ENCODE measurements around the gene CEP192.

CEP192 gene

GRCh38 chr18:12990967-12991820 is at the start of gene CEP192:
TSS of gene CEP192 (plus strand) at chr18:12991362. CDS start at chr18:12999425, 8,063 bp downstream.
- H3K36me3 ChIP-seq, result no peaks in the 10 kb centered on the region
- H3K9me3 ChIP-seq, result no peaks in the 10 kb centered on the region
- peak within 1 kb of the TSS; percentile 85 for H3K27ac ChIP-seq
- peak within 1 kb of the TSS; percentile 88 to 94 for H3K4me3 ChIP-seq (ENCODE audit: low read depth in 1 of 2, low read length in 1 of 2)
- H3K27me3 ChIP-seq, result no peaks in the 10 kb centered on the region
- H3K4me1 ChIP-seq (ENCODE audit: control insufficient read depth in 1 of 2, insufficient read depth in 1 of 2, low read depth in 1 of 2, low read length in 1 of 2), result peaks cover 49 to 54% of the 10 kb centered on the region in 2 experiments
- TF ChIP-seq, protein P1, sequence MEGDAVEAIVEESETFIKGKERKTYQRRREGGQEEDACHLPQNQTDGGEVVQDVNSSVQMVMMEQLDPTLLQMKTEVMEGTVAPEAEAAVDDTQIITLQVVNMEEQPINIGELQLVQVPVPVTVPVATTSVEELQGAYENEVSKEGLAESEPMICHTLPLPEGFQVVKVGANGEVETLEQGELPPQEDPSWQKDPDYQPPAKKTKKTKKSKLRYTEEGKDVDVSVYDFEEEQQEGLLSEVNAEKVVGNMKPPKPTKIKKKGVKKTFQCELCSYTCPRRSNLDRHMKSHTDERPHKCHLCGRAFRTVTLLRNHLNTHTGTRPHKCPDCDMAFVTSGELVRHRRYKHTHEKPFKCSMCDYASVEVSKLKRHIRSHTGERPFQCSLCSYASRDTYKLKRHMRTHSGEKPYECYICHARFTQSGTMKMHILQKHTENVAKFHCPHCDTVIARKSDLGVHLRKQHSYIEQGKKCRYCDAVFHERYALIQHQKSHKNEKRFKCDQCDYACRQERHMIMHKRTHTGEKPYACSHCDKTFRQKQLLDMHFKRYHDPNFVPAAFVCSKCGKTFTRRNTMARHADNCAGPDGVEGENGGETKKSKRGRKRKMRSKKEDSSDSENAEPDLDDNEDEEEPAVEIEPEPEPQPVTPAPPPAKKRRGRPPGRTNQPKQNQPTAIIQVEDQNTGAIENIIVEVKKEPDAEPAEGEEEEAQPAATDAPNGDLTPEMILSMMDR (IDR thresholded peaks at IDR 0.05), result peak; percentile 47

- TF ChIP-seq, protein P1 (IDR thresholded peaks at IDR 0.05), result no peak
- no peaks in the 10 kb centered on the region for H3K36me3 ChIP-seq
- H3K27ac ChIP-seq, result no peak overlapping the region
- no peak overlapping the region for H3K4me3 ChIP-seq (ENCODE audit: low read depth in 1 of 2, low read length in 1 of 2)
- peaks cover 10 to 12% of the 10 kb centered on the region in 2 experiments for H3K4me1 ChIP-seq (ENCODE audit: control insufficient read depth in 1 of 2, insufficient read depth in 1 of 2, low read depth in 1 of 2, low read length in 1 of 2)
- H3K9me3 ChIP-seq, result no peaks in the 10 kb centered on the region
- no peaks in the 10 kb centered on the region for H3K27me3 ChIP-seq
These were observed 47.9 kb upstream of the CEP192 start for GRCh38 chr18:12943215-12943614.

DNA sequence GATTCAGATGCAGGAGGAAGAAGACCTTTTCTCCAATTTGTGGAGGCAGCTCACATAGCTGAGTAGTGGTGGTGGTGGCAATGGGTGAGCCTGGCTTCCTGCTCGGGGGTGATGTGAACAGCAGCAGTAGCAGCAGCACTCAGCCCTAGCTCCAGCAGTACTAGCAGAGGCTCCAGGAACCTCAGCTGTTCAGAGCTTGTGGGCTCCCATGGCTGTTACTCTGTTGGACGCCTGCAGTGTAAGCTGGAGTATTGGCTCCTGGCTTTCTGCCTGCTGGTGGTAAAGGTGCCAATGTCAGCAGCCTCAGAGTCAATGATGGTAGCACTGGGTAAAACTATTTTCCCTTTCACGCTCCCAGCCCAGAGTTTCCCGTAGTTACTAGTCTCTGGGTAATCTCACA is 46.5 kb upstream of the CEP192 start:
- TF ChIP-seq, protein P1 (IDR thresholded peaks at IDR 0.05), result no peak
- Histone ChIP-seq H3K4me1 (ENCODE audit: control insufficient read depth in 1 of 2, insufficient read depth in 1 of 2, low read depth in 1 of 2, low read length in 1 of 2) (peaks cover 18 to 20% of the 10 kb centered on the region in 2 experiments), H3K9me3 (no peaks in the 10 kb centered on the region), H3K27me3 (no peaks in the 10 kb centered on the region), H3K36me3 (no peaks in the 10 kb centered on the region), H3K27ac (no peak overlapping the region), H3K4me3 (ENCODE audit: low read depth in 1 of 2, low read length in 1 of 2) (no peak overlapping the region)

- Histone ChIP-seq H3K4me1 (ENCODE audit: control insufficient read depth in 1 of 2, insufficient read depth in 1 of 2, low read depth in 1 of 2, low read length in 1 of 2) (peaks cover 25% of the 10 kb centered on the region in 2 experiments), H3K4me3 (ENCODE audit: low read depth in 1 of 2, low read length in 1 of 2) (peak overlapping the region; percentile 92), H3K27me3 (no peaks in the 10 kb centered on the region), H3K27ac (peak overlapping the region; percentile 89), H3K36me3 (no peaks in the 10 kb centered on the region), H3K9me3 (no peaks in the 10 kb centered on the region)
- TF ChIP-seq, protein P1 (IDR thresholded peaks at IDR 0.05), result no peak
These were observed 44.4 kb upstream of the CEP192 start for GRCh38 chr18:12946549-12947284.

DNA sequence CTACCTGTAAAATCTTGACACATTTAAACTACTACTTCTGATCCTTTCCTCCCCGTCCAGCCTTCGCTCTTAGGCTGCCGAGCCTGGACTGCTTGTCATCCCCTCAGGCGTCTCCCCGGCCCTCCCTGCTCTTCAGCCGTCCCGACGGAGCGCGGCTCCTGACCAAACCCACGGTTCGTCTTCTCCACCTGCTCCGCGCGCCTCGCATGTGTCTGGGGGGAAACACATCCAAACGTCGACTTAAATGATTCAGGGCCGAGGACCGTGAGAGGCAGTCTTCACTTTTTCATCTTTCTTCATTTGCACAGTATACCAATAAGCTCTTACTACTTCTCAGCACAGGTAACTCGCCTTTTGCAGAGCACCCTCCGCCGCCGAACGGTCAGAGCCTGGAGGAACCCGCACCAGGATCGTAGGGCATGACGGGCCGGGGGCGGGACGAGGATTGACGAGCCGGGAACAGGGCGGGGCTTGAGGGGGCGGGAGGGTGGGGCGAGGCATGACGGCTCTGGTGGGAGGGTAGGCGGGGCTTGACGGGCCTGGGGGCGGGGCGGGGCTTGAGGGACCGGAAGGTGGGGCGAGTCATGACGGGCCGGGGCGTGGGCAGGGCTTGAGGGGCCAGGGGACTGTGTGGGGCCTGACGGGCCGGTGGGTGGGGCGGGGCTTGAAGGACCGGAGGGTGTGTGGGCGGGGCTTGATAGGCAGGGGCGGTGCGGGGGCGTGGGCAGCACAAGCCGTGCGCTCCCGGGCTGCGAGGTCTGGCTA is 43.7 kb upstream of the CEP192 start, which contains the start of gene SEH1L:
SEH1L (plus strand) TSS at position 727 of the 765 bp plus-strand sequence. CDS start 111 bp downstream, outside the sequence.
- TF ChIP-seq, protein P1 (IDR thresholded peaks at IDR 0.05), result peak; percentile 23
- H3K4me1 ChIP-seq (ENCODE audit: control insufficient read depth in 1 of 2, insufficient read depth in 1 of 2, low read depth in 1 of 2, low read length in 1 of 2), result peaks cover 25% of the 10 kb centered on the region in 2 experiments
- peak within 1 kb of the TSS; percentile 89 for H3K27ac ChIP-seq
- no peaks in the 10 kb centered on the region for H3K36me3 ChIP-seq
- H3K27me3 ChIP-seq, result no peaks in the 10 kb centered on the region
- peak within 1 kb of the TSS; percentile 92 for H3K4me3 ChIP-seq (ENCODE audit: low read depth in 1 of 2, low read length in 1 of 2)
- H3K9me3 ChIP-seq, result no peaks in the 10 kb centered on the region
